Kidney epithelial cell (primary cell): Measurements from ENCODE around the gene RNASE7. TPM values are rescaled to one million over a fixed set of nuclear protein-coding genes. Genes with fewer than 3 reads are reported as not detected.
A peak's percentile ranks its signal among the peaks of the same experiment; 100 is the strongest.
"Not testable (repeated sequence)": the region's sequence is repeated elsewhere in the genome, so short reads cannot be mapped to it uniquely, and the experiment has no call there.

ENCODE experiments used
- DNase-seq: peaks from one replicate; pipeline ENCODE4 v3.0.0-alpha.2; 2010; ENCODE audit warnings: low read depth
- H3K27me3 ChIP-seq: 2 replicates; pipeline ENCODE4 v1.6.0; 2011; ENCODE audit warnings: low read length; ENCODE audit not compliant: control insufficient read depth, insufficient read depth
- H3K36me3 ChIP-seq: 2 replicates; pipeline ENCODE4 v1.5.1; 2011; ENCODE audit warnings: low read length; ENCODE audit not compliant: control insufficient read depth, insufficient read depth
- H3K4me3 ChIP-seq: 2 replicates; pipeline ENCODE4 v1.5.1; 2011; ENCODE audit warnings: low read depth, mild to moderate bottlenecking, control low read depth, low read length
- total RNA-seq: library from RNA; depleted of rRNA; stranded (reverse); fragments of >200 nt; gene quantifications from 2 replicates; pipeline ENCODE4 v1.2.3, GENCODE V29; 2015
- TF ChIP-seq, protein P1 (sequence below): IDR thresholded peaks from 2 replicates; pipeline ENCODE4 v1.5.1; 2011; ENCODE audit warnings: mild to moderate bottlenecking, moderate library complexity, low read length, control low read depth, inconsistent platforms; ENCODE audit not compliant: insufficient read depth, poor library complexity, severe bottlenecking

Gene RNASE7
- total RNA-seq, 1 donor from 2014 or later = not detected

GRCh38 chr14:21036751-21037150 lies 5.4 kb upstream of the RNASE7 start:
- Histone ChIP-seq H3K36me3 (no peaks in the 10 kb centered on the region), H3K27me3 (peaks cover 5% of the 10 kb centered on the region), H3K4me3 (no peak overlapping the region)
- DNase-seq = no peak
- TF ChIP-seq, protein P1, sequence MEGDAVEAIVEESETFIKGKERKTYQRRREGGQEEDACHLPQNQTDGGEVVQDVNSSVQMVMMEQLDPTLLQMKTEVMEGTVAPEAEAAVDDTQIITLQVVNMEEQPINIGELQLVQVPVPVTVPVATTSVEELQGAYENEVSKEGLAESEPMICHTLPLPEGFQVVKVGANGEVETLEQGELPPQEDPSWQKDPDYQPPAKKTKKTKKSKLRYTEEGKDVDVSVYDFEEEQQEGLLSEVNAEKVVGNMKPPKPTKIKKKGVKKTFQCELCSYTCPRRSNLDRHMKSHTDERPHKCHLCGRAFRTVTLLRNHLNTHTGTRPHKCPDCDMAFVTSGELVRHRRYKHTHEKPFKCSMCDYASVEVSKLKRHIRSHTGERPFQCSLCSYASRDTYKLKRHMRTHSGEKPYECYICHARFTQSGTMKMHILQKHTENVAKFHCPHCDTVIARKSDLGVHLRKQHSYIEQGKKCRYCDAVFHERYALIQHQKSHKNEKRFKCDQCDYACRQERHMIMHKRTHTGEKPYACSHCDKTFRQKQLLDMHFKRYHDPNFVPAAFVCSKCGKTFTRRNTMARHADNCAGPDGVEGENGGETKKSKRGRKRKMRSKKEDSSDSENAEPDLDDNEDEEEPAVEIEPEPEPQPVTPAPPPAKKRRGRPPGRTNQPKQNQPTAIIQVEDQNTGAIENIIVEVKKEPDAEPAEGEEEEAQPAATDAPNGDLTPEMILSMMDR = no peak

- peaks cover 2% of the 10 kb centered on the region for H3K27me3 ChIP-seq
- H3K4me3 ChIP-seq = no peak overlapping the region
- no peak for DNase-seq
- TF ChIP-seq, protein P1 = no peak
- no peaks in the 10 kb centered on the region for H3K36me3 ChIP-seq
Measured at GRCh38 chr14:21037156-21037555, 5.0 kb upstream of the RNASE7 start.

GRCh38 chr14:21038441-21039422 lies 3.4 kb upstream of the RNASE7 start:
- TF ChIP-seq, protein P1 = no peak
- Histone ChIP-seq H3K4me3 (no peak overlapping the region), H3K27me3 (peaks cover 6% of the 10 kb centered on the region), H3K36me3 (no peaks in the 10 kb centered on the region)
- DNase-seq = no peak

GRCh38 chr14:21039585-21040369 lies 2.4 kb upstream of the RNASE7 start:
- H3K27me3 ChIP-seq = peaks cover 4% of the 10 kb centered on the region
- TF ChIP-seq, protein P1 = peak; percentile 61
- no peaks in the 10 kb centered on the region for H3K36me3 ChIP-seq
- no peak for DNase-seq
- H3K4me3 ChIP-seq = no peak overlapping the region

DNA sequence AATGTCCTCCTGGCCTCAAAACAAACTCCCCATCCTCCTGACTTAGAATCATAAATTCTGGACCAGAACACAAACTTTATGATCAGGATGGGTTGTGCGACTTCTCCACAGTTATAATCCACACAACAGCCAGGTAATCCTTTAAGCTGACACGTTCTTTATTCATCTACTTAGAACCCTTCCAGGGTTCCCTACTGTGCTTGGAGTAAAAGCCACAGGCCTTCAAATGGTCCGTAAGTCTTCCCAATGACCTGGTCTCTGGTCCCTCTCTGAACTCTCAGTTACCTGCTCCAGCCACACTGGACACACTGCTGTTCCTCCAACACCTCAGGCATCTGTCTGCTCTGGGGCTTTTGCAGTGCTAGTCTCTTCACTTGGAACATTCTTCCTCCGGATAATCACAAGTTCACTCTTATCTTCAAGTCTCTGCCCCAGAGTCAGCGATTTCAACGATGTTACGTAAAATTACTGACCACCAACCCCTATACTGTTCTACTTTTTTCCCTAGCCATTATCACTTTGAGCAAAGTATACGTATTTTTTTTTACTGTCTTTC lies 1.7 kb upstream of the RNASE7 start:
- no peak overlapping the region for H3K4me3 ChIP-seq
- TF ChIP-seq, protein P1 = no peak
- H3K36me3 ChIP-seq = no peaks in the 10 kb centered on the region
- peaks cover 4% of the 10 kb centered on the region for H3K27me3 ChIP-seq
- no peak for DNase-seq

DNA sequence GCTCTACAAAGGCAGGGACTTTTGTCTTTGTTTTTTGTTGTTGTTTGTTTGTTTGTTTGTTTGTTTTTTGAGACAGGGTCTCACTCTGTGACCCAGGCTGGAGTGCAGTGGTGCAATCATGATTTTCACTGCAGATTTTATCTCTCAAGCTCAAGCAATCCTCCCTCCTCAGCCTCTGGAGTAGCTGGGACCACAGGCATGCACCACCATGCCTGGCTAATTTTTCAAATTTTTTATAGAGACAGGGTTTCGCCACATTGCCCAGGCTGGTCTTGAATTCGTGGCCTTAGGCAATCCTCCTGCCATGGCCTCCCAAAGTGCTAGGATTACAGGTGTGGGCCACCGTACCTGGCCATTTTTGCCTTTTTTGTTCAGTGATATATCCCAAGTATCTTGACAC lies 1.2 kb upstream of the RNASE7 start:
- not testable (repeated sequence) for DNase-seq, H3K27me3 ChIP-seq, H3K36me3 ChIP-seq, H3K4me3 ChIP-seq
